ENCODE results near the gene COL18A1. TPM values are rescaled to one million over a fixed set of nuclear protein-coding genes. Genes with fewer than 3 reads are reported as not detected.

COL18A1 gene
- polyA plus RNA-seq, 3 donors = 0.80 to 4.1 (median 1.1) TPM

DNA sequence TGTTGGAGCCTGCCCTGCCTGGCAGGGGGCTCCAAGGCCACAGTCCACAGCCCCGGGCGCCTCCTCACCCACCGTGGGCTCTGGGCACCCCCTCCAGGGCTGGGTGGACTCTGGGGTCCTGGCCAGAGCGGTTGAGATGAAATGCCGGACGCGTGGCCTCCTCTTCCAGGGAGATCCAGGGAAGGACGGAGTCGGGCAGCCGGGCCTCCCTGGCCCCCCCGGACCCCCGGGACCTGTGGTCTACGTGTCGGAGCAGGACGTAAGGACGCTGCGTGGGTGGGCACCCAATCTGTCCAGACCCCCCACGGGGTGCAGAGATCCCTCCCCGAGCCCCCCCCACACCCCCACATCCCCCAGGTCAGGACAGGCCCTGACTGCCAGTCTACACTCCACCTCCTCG, 86.1 kb downstream of the COL18A1 start:
- Histone ChIP-seq H4K20me1 (ENCODE audit: insufficient read depth, low read length) (no peaks in the 10 kb centered on the region), H2AFZ (ENCODE audit: insufficient read depth, low read depth, low read length, poor library complexity, severe bottlenecking) (no peak overlapping the region), H3K27me3 (ENCODE audit: control insufficient read depth in 2 of 2, insufficient read depth in 2 of 2, low read length in 2 of 2) (no peaks in the 10 kb centered on the region), H3K27ac (ENCODE audit: low read depth in 1 of 2, low read length in 2 of 2) (no peak overlapping the region), H3K36me3 (replicated peaks in 1 of 2; ENCODE audit: control insufficient read depth in 1 of 2, insufficient read depth in 2 of 2, low read length in 2 of 2) (no peaks in the 10 kb centered on the region), H3K79me2 (ENCODE audit: insufficient read depth, low read length) (no peaks in the 10 kb centered on the region), H3K4me2 (replicated peaks; ENCODE audit: extremely low read depth, low read length, poor library complexity, severe bottlenecking) (no peak overlapping the region), H3K4me3 (replicated peaks in 1 of 3; ENCODE audit: low read depth in 2 of 3, low read length in 3 of 3) (no peak overlapping the region), H3K9me3 (replicated peaks in 1 of 2; ENCODE audit: control insufficient read depth in 1 of 2, insufficient read depth in 1 of 2, low read length in 2 of 2) (no peaks in the 10 kb centered on the region), H3K4me1 (ENCODE audit: control insufficient read depth in 1 of 2, insufficient read depth in 2 of 2, low read length in 2 of 2) (peaks cover 0 to 4% of the 10 kb centered on the region in 2 donors), H3K9ac (ENCODE audit: insufficient read depth, low read length, poor library complexity, severe bottlenecking) (no peak overlapping the region)
- Mint-ChIP-seq H3K4me3 (no peak overlapping the region), H3K4me1 (peaks cover 3% of the 10 kb centered on the region), H3K9me3 (no peaks in the 10 kb centered on the region), H3K36me3 (no peaks in the 10 kb centered on the region), H3K27me3 (ENCODE audit: low read depth in 3 of 3) (peaks cover 0 to 4% (median 3%) of the 10 kb centered on the region in 3 donors), H3K27ac (no peak overlapping the region)
- TF ChIP-seq, protein P1, sequence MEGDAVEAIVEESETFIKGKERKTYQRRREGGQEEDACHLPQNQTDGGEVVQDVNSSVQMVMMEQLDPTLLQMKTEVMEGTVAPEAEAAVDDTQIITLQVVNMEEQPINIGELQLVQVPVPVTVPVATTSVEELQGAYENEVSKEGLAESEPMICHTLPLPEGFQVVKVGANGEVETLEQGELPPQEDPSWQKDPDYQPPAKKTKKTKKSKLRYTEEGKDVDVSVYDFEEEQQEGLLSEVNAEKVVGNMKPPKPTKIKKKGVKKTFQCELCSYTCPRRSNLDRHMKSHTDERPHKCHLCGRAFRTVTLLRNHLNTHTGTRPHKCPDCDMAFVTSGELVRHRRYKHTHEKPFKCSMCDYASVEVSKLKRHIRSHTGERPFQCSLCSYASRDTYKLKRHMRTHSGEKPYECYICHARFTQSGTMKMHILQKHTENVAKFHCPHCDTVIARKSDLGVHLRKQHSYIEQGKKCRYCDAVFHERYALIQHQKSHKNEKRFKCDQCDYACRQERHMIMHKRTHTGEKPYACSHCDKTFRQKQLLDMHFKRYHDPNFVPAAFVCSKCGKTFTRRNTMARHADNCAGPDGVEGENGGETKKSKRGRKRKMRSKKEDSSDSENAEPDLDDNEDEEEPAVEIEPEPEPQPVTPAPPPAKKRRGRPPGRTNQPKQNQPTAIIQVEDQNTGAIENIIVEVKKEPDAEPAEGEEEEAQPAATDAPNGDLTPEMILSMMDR (IDR thresholded peaks at IDR 0.05) = no peak
- 100% methylated on average over 10 of the region's 20 CpGs for WGBS (ENCODE audit: insufficient coverage)
- DNase-seq = no peak
- intact Hi-C loops (cut with micrococcal nuclease) = no loop called here

DNA sequence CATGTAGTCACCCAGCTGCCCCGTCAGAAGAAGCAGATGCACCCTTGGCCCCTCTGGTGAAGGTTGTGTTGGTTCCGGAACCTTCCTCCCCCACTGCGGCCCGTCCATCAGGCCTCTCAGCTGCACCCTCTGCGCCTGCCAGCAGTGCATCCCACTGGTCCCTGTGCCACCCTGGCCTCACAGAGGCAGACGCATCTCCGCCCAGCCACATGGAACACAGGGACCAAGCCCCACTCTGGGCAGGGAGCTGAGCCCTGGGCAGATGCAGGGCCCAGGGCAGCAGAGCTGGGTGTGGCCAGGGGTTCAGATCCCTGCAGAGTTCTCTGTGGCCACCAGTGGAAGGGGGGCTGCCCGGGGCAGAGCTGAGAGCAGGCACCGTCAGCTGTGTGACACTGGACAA, 86.7 kb downstream of the COL18A1 start:
- H3K4me3 Mint-ChIP-seq = no peak overlapping the region

More for the DNA sequence above, 86.7 kb downstream of the COL18A1 start:
- Histone ChIP-seq H3K4me2 (replicated peaks; ENCODE audit: extremely low read depth, low read length, poor library complexity, severe bottlenecking) (no peak overlapping the region), H3K27ac (ENCODE audit: low read depth in 1 of 2, low read length in 2 of 2) (no peak overlapping the region), H3K9ac (ENCODE audit: insufficient read depth, low read length, poor library complexity, severe bottlenecking) (no peak overlapping the region), H3K36me3 (replicated peaks in 1 of 2; ENCODE audit: control insufficient read depth in 1 of 2, insufficient read depth in 2 of 2, low read length in 2 of 2) (no peaks in the 10 kb centered on the region), H3K9me3 (replicated peaks in 1 of 2; ENCODE audit: control insufficient read depth in 1 of 2, insufficient read depth in 1 of 2, low read length in 2 of 2) (no peaks in the 10 kb centered on the region), H3K4me3 (replicated peaks in 1 of 3; ENCODE audit: low read depth in 2 of 3, low read length in 3 of 3) (no peak overlapping the region), H3K4me1 (ENCODE audit: control insufficient read depth in 1 of 2, insufficient read depth in 2 of 2, low read length in 2 of 2) (peaks cover 0 to 4% of the 10 kb centered on the region in 2 donors), H3K79me2 (ENCODE audit: insufficient read depth, low read length) (no peaks in the 10 kb centered on the region), H3K27me3 (ENCODE audit: control insufficient read depth in 2 of 2, insufficient read depth in 2 of 2, low read length in 2 of 2) (no peaks in the 10 kb centered on the region), H4K20me1 (ENCODE audit: insufficient read depth, low read length) (no peaks in the 10 kb centered on the region), H2AFZ (ENCODE audit: insufficient read depth, low read depth, low read length, poor library complexity, severe bottlenecking) (no peak overlapping the region)
- intact Hi-C loops (cut with micrococcal nuclease) = no loop called here
- TF ChIP-seq, protein P1 (IDR thresholded peaks at IDR 0.05) = no peak
- H3K9me3 Mint-ChIP-seq = no peaks in the 10 kb centered on the region
- WGBS (ENCODE audit: insufficient coverage) = 100% methylated on average over 6 of the region's 9 CpGs
- H3K4me1 Mint-ChIP-seq = peaks cover 3% of the 10 kb centered on the region
- no peaks in the 10 kb centered on the region for H3K36me3 Mint-ChIP-seq
- peaks cover 0 to 7% (median 3%) of the 10 kb centered on the region in 3 donors for H3K27me3 Mint-ChIP-seq (ENCODE audit: low read depth in 3 of 3)
- no peak for DNase-seq
- H3K27ac Mint-ChIP-seq = no peak overlapping the region

All from CD14-positive monocyte (primary cell).